ENCODE data around the gene CPNE7.

- TF ChIP-seq ZBTB33 (IDR thresholded peaks at IDR 0.05) (no peak), ATF3 (IDR thresholded peaks at IDR 0.05) (no peak), CTCF (IDR thresholded peaks at IDR 0.05; ENCODE audit: low read depth, low read length, missing input control) (no peak), JUND (IDR thresholded peaks at IDR 0.05) (no peak), RXRA (IDR thresholded peaks at IDR 0.05) (no peak), GABPA (IDR thresholded peaks at IDR 0.05 in 1 of 2, conservative IDR thresholded peaks at IDR 0.05 in 1 of 2) (no peak), TAF1 (conservative IDR thresholded peaks at IDR 0.05) (no peak), RAD21 (IDR thresholded peaks at IDR 0.05) (no peak), REST (IDR thresholded peaks at IDR 0.05) (no peak), SP1 (IDR thresholded peaks at IDR 0.05) (no peak), EGR1 (IDR thresholded peaks at IDR 0.05; ENCODE audit: low read depth in 2 of 2) (no peak), HNF4A (conservative IDR thresholded peaks at IDR 0.05) (no peak), MAX (IDR thresholded peaks at IDR 0.05) (no peak)
Measured at GRCh38 chr16:89540557-89540956, 35.0 kb upstream of the CPNE7 start.
